PC-3 (cell line): ENCODE results near the gene CCDC178. TPM values are rescaled to one million over a fixed set of nuclear protein-coding genes. Genes with fewer than 3 reads are reported as not detected.

Source experiments
- ATAC-seq: fragments of 200-7000 bp; cut with Tn5 transposase; 2 replicates; pipeline ENCODE4 v1.9.1; 2020; ENCODE audit warnings: mild to moderate bottlenecking, moderate library complexity
- BruUV-seq: library from RNA; stranded (reverse); fragments of 400-500 nt; replicated peaks from 2 replicates; lab custom pipeline; 2021; lab: Mats Ljungman, UMichigan
- CTCF ChIA-PET: fragments of 300-600 bp; sonication (Branson Sonifier 250); formaldehyde crosslinking; loops from one replicate; lab custom pipeline; 2022; ENCODE audit warnings: antibody characterized with exemption; lab: Charles Lee
- POLR2A ChIA-PET: fragments of 300-600 bp; sonication (Branson Sonifier 250); formaldehyde crosslinking; loops from one replicate; lab custom pipeline; 2022; ENCODE audit warnings: antibody characterized with exemption; ENCODE audit not compliant: unreplicated experiment; lab: Charles Lee
- DNase-seq: peaks from one replicate; pipeline ENCODE4 v3.0.0-alpha.2; 2015
- H2AFZ ChIP-seq: fragments of 300-600 bp; sonication (generic); 2 replicates; pipeline ENCODE4 v1.6.0; 2016; ENCODE audit warnings: antibody characterized with exemption, low read length
- H3F3A ChIP-seq: fragments of 300-600 bp; sonication (generic); one replicate; pipeline ENCODE4 v1.6.0; 2017; ENCODE audit warnings: antibody characterized with exemption, low read length, control low read depth, mild to moderate bottlenecking; ENCODE audit not compliant: unreplicated experiment
- H3K27ac ChIP-seq: fragments of 300-600 bp; sonication (generic); 2 replicates; pipeline ENCODE4 v1.5.1; 2016; ENCODE audit warnings: mild to moderate bottlenecking, low read length
- H3K27me3 ChIP-seq: fragments of 300-600 bp; sonication (generic); 2 replicates; pipeline ENCODE4 v1.6.1; 2016; ENCODE audit warnings: low read length, mixed read lengths
- H3K36me3 ChIP-seq: fragments of 300-600 bp; sonication (generic); 2 replicates; pipeline ENCODE4 v1.6.1; 2016; ENCODE audit warnings: low read depth, mixed run types, low read length, mixed read lengths
- H3K4me1 ChIP-seq: fragments of 300-600 bp; sonication (generic); 2 replicates; pipeline ENCODE4 v1.5.1; 2016; ENCODE audit warnings: low read length; ENCODE audit not compliant: insufficient read depth
- H3K4me2 ChIP-seq: fragments of 300-600 bp; sonication (generic); 2 replicates; pipeline ENCODE4 v1.6.0; 2016; ENCODE audit warnings: low read length
- H3K4me3 ChIP-seq: fragments of 300-600 bp; sonication (generic); 2 replicates; pipeline ENCODE4 v1.5.1; 2016; ENCODE audit warnings: mild to moderate bottlenecking, low read length, mixed read lengths
- H3K79me2 ChIP-seq: fragments of 300-600 bp; sonication (generic); 2 replicates; pipeline ENCODE4 v1.6.1; 2017; ENCODE audit warnings: low read length, mixed read lengths
- H3K9ac ChIP-seq: fragments of 300-600 bp; sonication (generic); 2 replicates; pipeline ENCODE4 v1.6.0; 2016; ENCODE audit warnings: mild to moderate bottlenecking, low read length
- H3K9me2 ChIP-seq: fragments of 300-600 bp; sonication (generic); replicated peaks from 2 replicates; pipeline ENCODE4 v1.6.1; 2016; ENCODE audit warnings: mixed run types, low read length, mixed read lengths
- H3K9me3 ChIP-seq: fragments of 300-600 bp; sonication (generic); 2 replicates; pipeline ENCODE4 v1.6.1; 2016; ENCODE audit warnings: low read length, mixed read lengths
- H4K20me1 ChIP-seq: fragments of 300-600 bp; sonication (generic); 2 replicates; pipeline ENCODE4 v1.6.1; 2016; ENCODE audit warnings: low read length, mixed read lengths
- EZH2 ChIP-seq: fragments of 300-600 bp; sonication (generic); IDR thresholded peaks from one replicate; pipeline ENCODE4 v1.6.1; 2017; ENCODE audit warnings: antibody characterized with exemption, mild to moderate bottlenecking, low read length; ENCODE audit not compliant: unreplicated experiment
- EZH2phosphoT487 ChIP-seq: fragments of 300-600 bp; sonication (generic); IDR thresholded peaks from 2 replicates; pipeline ENCODE4 v1.6.1; 2018; ENCODE audit warnings: mild to moderate bottlenecking, antibody characterized with exemption, low read length, borderline replicate concordance
- intact Hi-C: fragments of 100-400 bp; cut with micrococcal nuclease; formaldehyde crosslinking; loops from 2 replicates; pipeline ENCODE4 v1.9.0; 2023
- total RNA-seq: library from RNA; depleted of rRNA; stranded (reverse); fragments of >200 nt; gene quantifications from 2 replicates; pipeline ENCODE4 v1.2.3, GENCODE V29; 2014
- TF ChIP-seq, protein P1 (sequence below): fragments of 300-600 bp; sonication (generic); conservative IDR thresholded peaks from 2 replicates; pipeline ENCODE4 v1.5.1; 2017; ENCODE audit warnings: antibody characterized with exemption, low read depth, mild to moderate bottlenecking, low read length

Gene CCDC178
- total RNA-seq, 1 experiment from 2014 or later = not detected

GRCh38 chr18:33052886-33053285, 387.6 kb downstream of the CCDC178 start:
- no TSS peak for BruUV-seq
- Histone ChIP-seq H3K9ac (no peak overlapping the region), H3K4me3 (no peak overlapping the region), H3K9me2 (no peaks in the 10 kb centered on the region), H3K27ac (no peak overlapping the region), H4K20me1 (no peaks in the 10 kb centered on the region), H3K27me3 (no peaks in the 10 kb centered on the region), H2AFZ (no peak overlapping the region), H3K79me2 (no peaks in the 10 kb centered on the region), H3K4me1 (no peaks in the 10 kb centered on the region), H3K9me3 (no peaks in the 10 kb centered on the region), H3K36me3 (no peaks in the 10 kb centered on the region), H3K4me2 (no peak overlapping the region), H3F3A (no peaks in the 10 kb centered on the region)
- intact Hi-C loops = no loop called here
- ATAC-seq (no peak), DNase-seq (no peak)
- CTCF ChIA-PET = no interaction called here
- POLR2A ChIA-PET = no interaction called here
- TF ChIP-seq, protein P1, sequence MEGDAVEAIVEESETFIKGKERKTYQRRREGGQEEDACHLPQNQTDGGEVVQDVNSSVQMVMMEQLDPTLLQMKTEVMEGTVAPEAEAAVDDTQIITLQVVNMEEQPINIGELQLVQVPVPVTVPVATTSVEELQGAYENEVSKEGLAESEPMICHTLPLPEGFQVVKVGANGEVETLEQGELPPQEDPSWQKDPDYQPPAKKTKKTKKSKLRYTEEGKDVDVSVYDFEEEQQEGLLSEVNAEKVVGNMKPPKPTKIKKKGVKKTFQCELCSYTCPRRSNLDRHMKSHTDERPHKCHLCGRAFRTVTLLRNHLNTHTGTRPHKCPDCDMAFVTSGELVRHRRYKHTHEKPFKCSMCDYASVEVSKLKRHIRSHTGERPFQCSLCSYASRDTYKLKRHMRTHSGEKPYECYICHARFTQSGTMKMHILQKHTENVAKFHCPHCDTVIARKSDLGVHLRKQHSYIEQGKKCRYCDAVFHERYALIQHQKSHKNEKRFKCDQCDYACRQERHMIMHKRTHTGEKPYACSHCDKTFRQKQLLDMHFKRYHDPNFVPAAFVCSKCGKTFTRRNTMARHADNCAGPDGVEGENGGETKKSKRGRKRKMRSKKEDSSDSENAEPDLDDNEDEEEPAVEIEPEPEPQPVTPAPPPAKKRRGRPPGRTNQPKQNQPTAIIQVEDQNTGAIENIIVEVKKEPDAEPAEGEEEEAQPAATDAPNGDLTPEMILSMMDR = no peak
- TF ChIP-seq EZH2 = no peak
- TF ChIP-seq EZH2phosphoT487 = no peak

DNA sequence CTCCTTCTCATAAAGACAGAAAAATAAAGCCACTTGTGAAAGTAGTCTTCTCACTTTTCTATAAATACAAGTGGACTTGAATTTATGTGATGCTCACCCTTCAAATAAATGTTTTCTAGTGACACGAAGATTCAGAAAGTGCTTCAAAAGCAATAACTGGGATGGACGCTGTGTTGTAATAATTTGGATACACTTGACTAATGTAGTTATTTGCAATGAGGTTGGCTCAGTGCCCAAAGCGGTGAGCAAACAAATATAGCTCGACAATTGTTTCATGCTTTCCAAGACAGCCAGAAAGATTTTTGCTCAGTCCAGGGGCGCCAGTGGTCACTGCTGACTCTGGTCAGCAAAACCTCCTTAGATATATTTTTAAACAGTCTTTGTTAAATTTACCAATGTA, 389.1 kb downstream of the CCDC178 start:
- no peaks in the 10 kb centered on the region for H3K79me2 ChIP-seq
- no peak overlapping the region for H3K27ac ChIP-seq
- H3K9ac ChIP-seq = no peak overlapping the region
- H3K4me1 ChIP-seq = no peaks in the 10 kb centered on the region
- H4K20me1 ChIP-seq = no peaks in the 10 kb centered on the region
- H3K9me2 ChIP-seq = no peaks in the 10 kb centered on the region
- no peak overlapping the region for H2AFZ ChIP-seq
- no peak overlapping the region for H3K4me2 ChIP-seq
- CTCF ChIA-PET = no interaction called here
- POLR2A ChIA-PET = no interaction called here
- no peaks in the 10 kb centered on the region for H3K9me3 ChIP-seq
- intact Hi-C loops = no loop called here
- DNase-seq (peak; percentile 17), ATAC-seq (no peak)
- no peak overlapping the region for H3K4me3 ChIP-seq
- H3F3A ChIP-seq = no peaks in the 10 kb centered on the region
- no TSS peak for BruUV-seq
- H3K36me3 ChIP-seq = no peaks in the 10 kb centered on the region
- no peak for TF ChIP-seq EZH2phosphoT487
- no peak for TF ChIP-seq EZH2
- TF ChIP-seq, protein P1 = no peak
- no peaks in the 10 kb centered on the region for H3K27me3 ChIP-seq

DNA sequence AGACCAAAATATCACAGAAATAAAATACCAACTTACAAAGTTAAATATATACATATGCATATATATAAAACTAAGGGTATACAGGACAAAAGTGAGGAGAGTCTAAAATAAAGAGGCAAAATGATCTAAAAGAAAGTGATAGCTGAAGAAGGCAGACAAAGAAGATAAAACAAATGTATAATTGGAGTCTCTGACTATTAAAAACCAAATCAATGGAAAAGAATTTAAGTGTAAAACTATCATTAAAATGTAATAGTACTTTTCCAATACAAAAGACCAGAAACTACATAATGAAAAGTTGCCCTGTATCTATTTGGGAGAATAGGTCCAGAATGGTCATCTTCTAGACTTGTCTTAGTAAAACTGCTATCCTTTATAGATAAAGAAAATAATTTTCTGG, 400.3 kb downstream of the CCDC178 start:
- H3K27ac ChIP-seq = no peak overlapping the region
- no peaks in the 10 kb centered on the region for H3K79me2 ChIP-seq
- H3K9ac ChIP-seq = no peak overlapping the region
- no peak for DNase-seq
- no peaks in the 10 kb centered on the region for H3K36me3 ChIP-seq
- H3K4me1 ChIP-seq = no peaks in the 10 kb centered on the region
- no peaks in the 10 kb centered on the region for H3F3A ChIP-seq
- H4K20me1 ChIP-seq = no peaks in the 10 kb centered on the region
- no peaks in the 10 kb centered on the region for H3K9me2 ChIP-seq
- CTCF ChIA-PET = no interaction called here
- no peaks in the 10 kb centered on the region for H3K27me3 ChIP-seq
- POLR2A ChIA-PET = no interaction called here
- no peak overlapping the region for H3K4me2 ChIP-seq
- no peak for ATAC-seq
- no peak overlapping the region for H3K4me3 ChIP-seq
- H2AFZ ChIP-seq = no peak overlapping the region
- TF ChIP-seq, protein P1 = no peak
- TF ChIP-seq EZH2phosphoT487 = no peak
- TF ChIP-seq EZH2 = no peak
- no peaks in the 10 kb centered on the region for H3K9me3 ChIP-seq
- intact Hi-C loops = no loop called here
- no TSS peak for BruUV-seq
